IPS-18a (cell line): Measurements from ENCODE around the gene CDH11.

ENCODE experiments used
- H3K27ac ChIP-seq: one replicate; pipeline ENCODE4 v1.5.1; 2013; ENCODE audit warnings: low read length
- H3K27me3 ChIP-seq: one replicate; pipeline ENCODE4 v1.6.1; 2013; ENCODE audit warnings: mild to moderate bottlenecking, low read length; ENCODE audit not compliant: control insufficient read depth, insufficient read depth
- H3K36me3 ChIP-seq: one replicate; pipeline ENCODE4 v1.6.1; 2013; ENCODE audit warnings: low read depth, low read length; ENCODE audit not compliant: control insufficient read depth
- H3K4me1 ChIP-seq: one replicate; pipeline ENCODE4 v1.6.1; 2013; ENCODE audit warnings: low read depth, low read length; ENCODE audit not compliant: control insufficient read depth
- H3K4me3 ChIP-seq: one replicate; pipeline ENCODE4 v1.5.1; 2013; ENCODE audit warnings: low read length
- H3K9ac ChIP-seq: one replicate; pipeline ENCODE4 v1.6.1; 2013; ENCODE audit warnings: mild to moderate bottlenecking, low read length, moderate library complexity
- H3K9me3 ChIP-seq: one replicate; pipeline ENCODE4 v1.6.1; 2013; ENCODE audit warnings: low read depth, low read length; ENCODE audit not compliant: control insufficient read depth

The CDH11 gene

DNA sequence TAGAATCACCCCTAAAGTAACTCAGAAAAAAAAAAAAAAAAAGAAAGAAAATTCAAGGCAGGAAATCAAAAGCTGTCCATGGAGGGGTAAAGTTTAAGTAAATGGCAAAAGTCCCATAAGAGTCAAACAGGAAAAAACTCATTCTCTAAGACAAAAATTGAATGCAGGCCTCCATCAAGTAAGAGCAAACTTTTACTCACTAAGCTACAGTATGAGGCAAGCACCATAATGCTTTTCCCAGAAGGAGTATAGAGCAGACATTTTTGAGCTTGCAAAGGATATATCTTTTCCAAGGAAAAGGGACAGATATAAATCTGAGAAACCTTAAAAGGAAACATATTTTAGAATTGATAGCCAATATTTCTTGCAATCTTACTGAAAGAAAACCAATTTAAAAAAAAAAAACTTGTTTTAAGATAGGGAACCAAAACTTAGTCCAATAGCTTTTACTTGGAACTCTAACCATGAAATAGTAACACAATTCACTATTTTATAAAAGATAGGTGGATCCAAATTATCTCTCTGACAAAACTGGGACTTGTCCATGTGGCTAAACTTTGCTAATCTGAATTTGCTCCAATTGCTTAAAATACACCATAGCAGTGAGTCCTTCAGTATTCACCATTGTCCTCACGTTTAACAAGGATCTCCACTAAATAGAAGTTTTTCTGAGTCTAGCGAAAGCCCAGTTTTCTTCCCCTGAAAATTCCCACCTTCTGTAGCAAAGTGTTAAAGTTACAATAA, 99.8 kb downstream of the CDH11 start:
- Histone ChIP-seq H3K4me1 (no peaks in the 10 kb centered on the region), H3K4me3 (no peak overlapping the region), H3K36me3 (no peaks in the 10 kb centered on the region), H3K9ac (no peak overlapping the region), H3K27me3 (no peaks in the 10 kb centered on the region), H3K9me3 (no peaks in the 10 kb centered on the region), H3K27ac (no peak overlapping the region)

GRCh38 chr16:65016754-65017153, 105.1 kb downstream of the CDH11 start:
- Histone ChIP-seq H3K27ac (no peak overlapping the region), H3K9me3 (no peaks in the 10 kb centered on the region), H3K9ac (no peak overlapping the region), H3K4me1 (peaks cover 10% of the 10 kb centered on the region), H3K27me3 (no peaks in the 10 kb centered on the region), H3K36me3 (no peaks in the 10 kb centered on the region), H3K4me3 (no peak overlapping the region)

GRCh38 chr16:65015599-65015998, 106.3 kb downstream of the CDH11 start:
- no peaks in the 10 kb centered on the region for H3K36me3 ChIP-seq
- H3K9me3 ChIP-seq: no peaks in the 10 kb centered on the region
- H3K4me1 ChIP-seq: peaks cover 10% of the 10 kb centered on the region
- H3K27ac ChIP-seq: no peak overlapping the region
- H3K27me3 ChIP-seq: no peaks in the 10 kb centered on the region
- H3K4me3 ChIP-seq: no peak overlapping the region
- H3K9ac ChIP-seq: no peak overlapping the region

DNA sequence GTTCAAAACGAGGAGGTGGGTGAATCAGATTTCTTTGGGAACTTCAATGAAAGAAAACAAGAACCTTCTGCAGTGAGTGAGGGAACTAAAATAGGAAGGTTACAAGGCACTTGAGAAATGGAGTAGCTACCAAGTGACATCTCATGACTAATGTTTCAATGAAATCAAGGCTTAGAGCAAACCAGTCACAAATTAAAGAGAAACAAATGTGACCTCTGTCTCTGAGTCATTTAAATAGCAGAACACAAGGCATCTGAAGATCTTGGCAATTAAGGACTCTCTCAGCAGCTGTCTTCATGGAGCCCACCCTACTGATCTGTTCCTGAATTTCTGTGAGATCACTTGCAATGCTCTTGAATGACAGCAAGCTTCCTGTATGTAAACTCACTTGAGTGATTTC, 109.5 kb downstream of the CDH11 start:
- Histone ChIP-seq H3K4me1 (peaks cover 10% of the 10 kb centered on the region), H3K9ac (no peak overlapping the region), H3K36me3 (no peaks in the 10 kb centered on the region), H3K27ac (no peak overlapping the region), H3K4me3 (no peak overlapping the region), H3K27me3 (no peaks in the 10 kb centered on the region), H3K9me3 (no peaks in the 10 kb centered on the region)

DNA sequence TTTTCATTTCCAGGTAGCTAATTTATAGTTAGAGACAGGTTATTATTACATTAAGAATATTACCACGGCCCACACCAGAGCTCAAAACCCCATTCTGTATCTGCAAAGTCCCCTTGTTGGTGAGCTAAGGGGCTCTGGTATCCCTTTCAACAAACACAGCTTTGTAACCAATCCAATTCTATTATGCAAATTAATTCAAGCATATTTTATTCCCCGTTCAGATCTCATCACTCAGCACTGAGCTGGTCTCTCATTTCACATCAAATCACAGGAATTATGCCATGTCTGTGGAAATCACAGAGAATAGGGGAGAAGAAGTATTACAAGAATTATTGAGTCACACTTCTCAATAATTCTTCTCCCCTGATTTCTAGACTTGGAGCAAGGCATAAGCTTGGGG, 111.7 kb downstream of the CDH11 start:
- Histone ChIP-seq H3K27me3 (no peaks in the 10 kb centered on the region), H3K27ac (no peak overlapping the region), H3K36me3 (no peaks in the 10 kb centered on the region), H3K9me3 (no peaks in the 10 kb centered on the region), H3K9ac (no peak overlapping the region), H3K4me1 (no peaks in the 10 kb centered on the region), H3K4me3 (no peak overlapping the region)

- Histone ChIP-seq H3K9ac (no peak overlapping the region), H3K27me3 (no peaks in the 10 kb centered on the region), H3K4me1 (peaks cover 9% of the 10 kb centered on the region), H3K4me3 (no peak overlapping the region), H3K36me3 (no peaks in the 10 kb centered on the region), H3K9me3 (no peaks in the 10 kb centered on the region), H3K27ac (no peak overlapping the region)
Measured at GRCh38 chr16:65005696-65006095, 116.2 kb downstream of the CDH11 start.

DNA sequence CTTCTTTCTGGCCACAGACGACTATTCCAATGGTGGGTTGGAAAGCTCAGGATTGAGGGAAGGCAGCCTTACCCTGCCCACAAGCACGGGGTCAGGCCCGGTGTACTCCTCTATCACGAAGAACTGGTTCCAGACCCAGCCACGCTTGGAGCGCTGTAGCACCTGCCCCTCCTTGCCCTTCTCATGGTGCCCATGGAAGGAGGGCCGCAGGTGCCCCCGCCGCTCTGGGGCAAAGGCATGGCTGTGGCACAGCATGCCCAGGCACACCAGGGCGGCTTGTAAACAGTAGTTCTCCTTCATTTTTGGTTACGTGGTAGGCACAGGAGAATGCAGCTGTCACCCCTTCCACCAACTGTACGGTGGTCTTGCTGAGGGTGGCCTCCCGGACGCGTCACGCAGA, 117.3 kb downstream of the CDH11 start:
- H3K9me3 ChIP-seq: no peaks in the 10 kb centered on the region
- H3K27ac ChIP-seq: no peak overlapping the region
- H3K9ac ChIP-seq: no peak overlapping the region
- H3K4me1 ChIP-seq: peaks cover 9% of the 10 kb centered on the region
- no peak overlapping the region for H3K4me3 ChIP-seq
- H3K27me3 ChIP-seq: no peaks in the 10 kb centered on the region
- no peaks in the 10 kb centered on the region for H3K36me3 ChIP-seq

- Histone ChIP-seq H3K9ac (no peak overlapping the region), H3K27ac (no peak overlapping the region), H3K27me3 (no peaks in the 10 kb centered on the region), H3K36me3 (no peaks in the 10 kb centered on the region), H3K4me1 (peaks cover 9% of the 10 kb centered on the region), H3K9me3 (no peaks in the 10 kb centered on the region), H3K4me3 (no peak overlapping the region)
Measured at GRCh38 chr16:65003621-65004020, 118.2 kb downstream of the CDH11 start.

DNA sequence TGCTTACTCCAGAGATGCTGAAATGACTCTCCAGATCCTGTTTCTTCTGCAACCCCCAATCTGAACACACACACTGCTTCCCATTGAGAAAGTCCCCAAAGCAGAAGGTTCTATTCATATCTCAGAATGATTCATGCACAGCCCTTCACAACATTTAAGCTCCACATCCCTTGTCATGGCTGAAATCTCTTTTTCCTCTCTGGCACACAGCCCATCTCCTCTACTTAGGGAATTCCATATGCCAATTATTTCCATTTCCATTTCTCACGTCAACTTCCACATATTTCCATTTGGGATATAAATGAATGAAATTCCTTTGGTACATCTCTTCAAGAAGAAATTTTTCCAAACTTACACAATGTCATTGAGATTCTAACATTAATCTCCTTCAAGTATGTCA, 119.6 kb downstream of the CDH11 start:
- H3K9ac ChIP-seq: no peak overlapping the region
- no peaks in the 10 kb centered on the region for H3K36me3 ChIP-seq
- no peaks in the 10 kb centered on the region for H3K9me3 ChIP-seq
- H3K27me3 ChIP-seq: no peaks in the 10 kb centered on the region
- peaks cover 9% of the 10 kb centered on the region for H3K4me1 ChIP-seq
- no peak overlapping the region for H3K27ac ChIP-seq
- H3K4me3 ChIP-seq: no peak overlapping the region

DNA sequence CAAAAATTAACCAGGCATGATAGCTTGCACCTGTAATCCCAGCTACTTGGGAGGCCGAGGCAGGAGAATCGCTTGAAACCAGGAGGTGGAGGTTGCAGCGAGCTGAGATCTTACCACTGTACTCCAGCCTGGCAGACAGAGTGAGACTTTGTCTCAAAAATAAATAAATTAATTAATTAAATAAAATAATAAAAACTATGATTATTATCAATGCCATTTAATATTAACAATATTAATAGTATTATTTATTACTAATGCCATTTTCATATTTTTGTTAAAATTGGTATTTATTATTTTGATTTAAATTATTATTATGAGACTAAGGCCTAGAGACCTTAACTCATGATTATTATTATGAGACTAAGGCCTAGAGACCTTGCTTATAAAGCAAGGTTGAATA, 121.2 kb downstream of the CDH11 start:
- Histone ChIP-seq H3K27me3 (no peaks in the 10 kb centered on the region), H3K9ac (no peak overlapping the region), H3K27ac (no peak overlapping the region), H3K4me3 (no peak overlapping the region), H3K36me3 (no peaks in the 10 kb centered on the region), H3K4me1 (peaks cover 9% of the 10 kb centered on the region), H3K9me3 (no peaks in the 10 kb centered on the region)

DNA sequence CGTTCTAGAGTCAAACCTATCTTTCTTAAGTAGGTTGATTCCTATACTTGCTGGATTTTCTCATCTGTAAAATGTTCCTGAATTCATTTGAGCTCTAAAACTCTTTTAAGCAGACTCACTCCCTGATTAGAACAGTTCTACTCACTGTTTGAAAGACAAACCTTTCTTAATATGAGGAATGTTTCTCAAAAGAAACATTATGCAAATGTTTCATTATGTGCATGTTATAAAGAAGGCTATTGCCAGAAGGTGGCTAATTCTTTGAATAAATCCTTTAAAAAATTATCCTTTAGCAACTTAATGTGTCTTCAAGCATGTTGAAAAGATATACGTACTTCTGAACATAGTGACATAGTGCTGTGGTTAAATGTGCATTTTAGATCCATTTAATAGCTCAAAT, 124.1 kb downstream of the CDH11 start:
- H3K36me3 ChIP-seq: no peaks in the 10 kb centered on the region
- H3K27ac ChIP-seq: no peak overlapping the region
- no peaks in the 10 kb centered on the region for H3K9me3 ChIP-seq
- H3K4me1 ChIP-seq: peaks cover 9% of the 10 kb centered on the region
- no peaks in the 10 kb centered on the region for H3K27me3 ChIP-seq
- H3K4me3 ChIP-seq: no peak overlapping the region
- no peak overlapping the region for H3K9ac ChIP-seq

- Histone ChIP-seq H3K4me3 (no peak overlapping the region), H3K9me3 (no peaks in the 10 kb centered on the region), H3K4me1 (peaks cover 9% of the 10 kb centered on the region), H3K27me3 (no peaks in the 10 kb centered on the region), H3K9ac (no peak overlapping the region), H3K27ac (no peak overlapping the region), H3K36me3 (no peaks in the 10 kb centered on the region)
Measured at GRCh38 chr16:64997121-64997520, 124.7 kb downstream of the CDH11 start.
